H1 (cell line): Measurements from ENCODE around the gene TRMT44. TPM values are rescaled to one million over a fixed set of nuclear protein-coding genes. Genes with fewer than 3 reads are reported as not detected.

Experiments used
- CTCF ChIA-PET: fragments of 300-600 bp; sonication (Branson Sonifier 250); formaldehyde crosslinking; loops from one replicate; lab custom pipeline; 2021; ENCODE audit not compliant: partially characterized antibody; lab: Charles Lee
- POLR2A ChIA-PET: fragments of 300-600 bp; sonication (Branson Sonifier 250); formaldehyde crosslinking; loops from one replicate; lab custom pipeline; 2021; ENCODE audit warnings: inconsistent platforms; ENCODE audit not compliant: partially characterized antibody; lab: Charles Lee
- DNase-seq, 2 experiments: peaks; one replicate each; pipeline versions ENCODE4 v3.0.0 to v3.0.0-alpha.2; 2010 to 2022; ENCODE audit warnings: low spot score in 2 of 2, low read depth in 1 of 2, mixed read lengths in 1 of 2
- FAIRE-seq: peaks from 2 replicates; lab custom pipeline; 2011; peaks lifted over from hg19 to GRCh38; lab: Jason Lieb, UNC
- H2AFZ ChIP-seq: 2 replicates; pipeline ENCODE4 v1.8.1; 2012; ENCODE audit warnings: low read length, inconsistent platforms
- H2AK5ac ChIP-seq: 2 replicates; pipeline ENCODE4 v1.6.1; 2013; ENCODE audit warnings: low read depth, low read length
- H2BK120ac ChIP-seq: replicated peaks from 2 replicates; pipeline ENCODE3; 2013; ENCODE audit warnings: low read depth, low read length, inconsistent platforms
- H2BK12ac ChIP-seq: 2 replicates; pipeline ENCODE4 v1.6.1; 2013; ENCODE audit warnings: low read depth, low read length
- H2BK15ac ChIP-seq: 2 replicates; pipeline ENCODE4 v1.6.1; 2013; ENCODE audit warnings: low read length
- H2BK20ac ChIP-seq: 2 replicates; pipeline ENCODE4 v1.6.1; 2013; ENCODE audit warnings: low read length
- H2BK5ac ChIP-seq: 2 replicates; pipeline ENCODE4 v1.6.1; 2013; ENCODE audit warnings: low read depth, low read length
- H3K14ac ChIP-seq: 2 replicates; pipeline ENCODE4 v1.6.1; 2013; ENCODE audit warnings: inconsistent platforms; ENCODE audit not compliant: insufficient read length
- H3K18ac ChIP-seq: 2 replicates; pipeline ENCODE4 v1.6.1; 2013; ENCODE audit warnings: low read length; ENCODE audit errors: extremely low read depth
- H3K23ac ChIP-seq: 2 replicates; pipeline ENCODE4 v1.6.1; 2013; ENCODE audit warnings: inconsistent platforms; ENCODE audit not compliant: insufficient read length
- H3K23me2 ChIP-seq: 2 replicates; pipeline ENCODE4 v1.6.1; 2013; ENCODE audit warnings: low read depth, low read length
- H3K27ac ChIP-seq: 2 replicates; pipeline ENCODE4 v1.6.1; 2011; ENCODE audit warnings: low read depth, low read length, inconsistent platforms
- H3K27me3 ChIP-seq, 4 experiments: replicated peaks in 1 of 4; 1 replicate in 1 of 4; 2 replicates in 3 of 4; pipeline versions ENCODE4 v1.6.1 to v1.8.1; 2011 to 2013; ENCODE audit warnings: low read length in 3 of 4, mild to moderate bottlenecking in 3 of 4, inconsistent platforms in 2 of 4, mixed read lengths in 2 of 4, moderate library complexity in 1 of 4; ENCODE audit not compliant: control insufficient read depth in 3 of 4, insufficient read depth in 3 of 4; ENCODE audit errors: extremely low read depth in 1 of 4
- H3K36me3 ChIP-seq, 4 experiments: 2 replicates each; pipeline versions ENCODE4 v1.6.1 to v1.8.1; 2011 to 2013; ENCODE audit warnings: mild to moderate bottlenecking in 4 of 4, low read length in 3 of 4, moderate library complexity in 2 of 4, control low read depth in 1 of 4, inconsistent platforms in 1 of 4; ENCODE audit not compliant: insufficient read depth in 4 of 4, control insufficient read depth in 2 of 4
- H3K4ac ChIP-seq: replicated peaks from 2 replicates; pipeline ENCODE3; 2013; ENCODE audit warnings: low read length, low read depth, mixed read lengths, inconsistent platforms; ENCODE audit not compliant: insufficient read length
- H3K4me1 ChIP-seq, 4 experiments: replicated peaks in 1 of 4; 1 replicate in 1 of 4; 2 replicates in 3 of 4; pipeline versions ENCODE4 v1.6.1 to v1.8.1; 2011 to 2013; ENCODE audit warnings: low read length in 3 of 4, inconsistent platforms in 2 of 4, mixed read lengths in 1 of 4; ENCODE audit not compliant: insufficient read depth in 4 of 4, control insufficient read depth in 3 of 4
- H3K4me2 ChIP-seq, 2 experiments: 2 replicates each; pipeline versions ENCODE4 v1.6.1 to v1.8.1; 2011 to 2013; ENCODE audit warnings: low read depth in 2 of 2, low read length in 2 of 2, control low read depth in 1 of 2, inconsistent platforms in 1 of 2, mild to moderate bottlenecking in 1 of 2; ENCODE audit not compliant: insufficient read depth in 1 of 2
- H3K4me3 ChIP-seq, 4 experiments: fragments of 200-600, 300-600 bp in 1 of 4; sonication (generic), shearing (Covaris generic), sonication (Bioruptor Twin) in 1 of 4; 2 replicates each; pipeline versions ENCODE4 v1.5.1 to v1.8.1; 2011 to 2016; ENCODE audit warnings: low read length in 4 of 4, low read depth in 3 of 4, control low read depth in 2 of 4, inconsistent platforms in 2 of 4, mild to moderate bottlenecking in 2 of 4, mixed read lengths in 1 of 4, moderate library complexity in 1 of 4; ENCODE audit not compliant: insufficient read depth in 2 of 4; ENCODE audit errors: extremely low read depth in 1 of 4
- H3K56ac ChIP-seq: replicated peaks from 2 replicates; pipeline ENCODE3; 2013; ENCODE audit warnings: low read depth, mild to moderate bottlenecking, mixed read lengths, low read length, inconsistent platforms; ENCODE audit not compliant: insufficient read length
- H3K79me1 ChIP-seq: 2 replicates; pipeline ENCODE4 v1.6.1; 2013; ENCODE audit warnings: low read depth, low read length, control low read depth
- H3K79me2 ChIP-seq, 2 experiments: 2 replicates each; pipeline versions ENCODE4 v1.6.1 to v1.8.1; 2012 to 2013; ENCODE audit warnings: low read length in 2 of 2, mild to moderate bottlenecking in 2 of 2, inconsistent platforms in 1 of 2; ENCODE audit not compliant: insufficient read depth in 2 of 2, control insufficient read depth in 1 of 2
- H3K9ac ChIP-seq, 4 experiments: replicated peaks in 1 of 4; 1 replicate in 1 of 4; 2 replicates in 3 of 4; pipeline versions ENCODE4 v1.6.1 to v1.8.1; 2011 to 2013; ENCODE audit warnings: low read depth in 3 of 4, low read length in 3 of 4, control low read depth in 2 of 4, mild to moderate bottlenecking in 2 of 4, moderate library complexity in 2 of 4, inconsistent platforms in 1 of 4; ENCODE audit errors: extremely low read depth in 1 of 4
- H3K9me3 ChIP-seq, 2 experiments: 2 replicates each; pipeline versions ENCODE4 v1.6.1 to v1.8.1; 2012 to 2013; ENCODE audit warnings: mild to moderate bottlenecking in 2 of 2, moderate library complexity in 2 of 2, control low read depth in 1 of 2, inconsistent platforms in 1 of 2, low read depth in 1 of 2, low read length in 1 of 2, mixed read lengths in 1 of 2; ENCODE audit not compliant: insufficient read depth in 2 of 2
- H4K20me1 ChIP-seq, 2 experiments: replicated peaks in 1 of 2; 2 replicates each; pipeline versions ENCODE3 to v1.8.1; 2011 to 2013; ENCODE audit warnings: inconsistent platforms in 2 of 2, low read length in 2 of 2, mild to moderate bottlenecking in 1 of 2; ENCODE audit not compliant: insufficient read depth in 2 of 2, control insufficient read depth in 1 of 2
- H4K5ac ChIP-seq: 2 replicates; pipeline ENCODE4 v1.6.1; 2013; ENCODE audit warnings: low read length, low read depth, mixed read lengths, inconsistent platforms; ENCODE audit not compliant: insufficient read length
- H4K8ac ChIP-seq: 2 replicates; pipeline ENCODE4 v1.8.0; 2013; ENCODE audit warnings: mild to moderate bottlenecking, moderate library complexity, low read length, inconsistent platforms; ENCODE audit not compliant: insufficient read depth; ENCODE audit errors: extremely low read depth
- H4K91ac ChIP-seq: replicated peaks from 2 replicates; pipeline ENCODE3; 2013; ENCODE audit warnings: low read length, mixed read lengths, inconsistent platforms; ENCODE audit not compliant: insufficient read length
- ASH2L ChIP-seq: fragments of 200-600, 300-600 bp; sonication (generic); IDR thresholded peaks from one replicate; pipeline ENCODE4 v1.7.1; 2017; ENCODE audit warnings: low read length
- CTCF ChIP-seq, 3 experiments: IDR thresholded peaks; 1 replicate in 2 of 3; 2 replicates in 1 of 3; pipeline versions ENCODE4 v1.5.1 to v1.6.1; 2011; ENCODE audit warnings: low read length in 3 of 3, mild to moderate bottlenecking in 3 of 3, inconsistent platforms in 2 of 3, low read depth in 1 of 3, moderate library complexity in 1 of 3; ENCODE audit not compliant: insufficient read depth in 1 of 3; ENCODE audit errors: control extremely low read depth in 1 of 3
- SUZ12 ChIP-seq: fragments of 200-600 bp; sonication (generic); IDR thresholded peaks from 2 replicates; pipeline ENCODE4 v1.6.1; 2012; ENCODE audit warnings: mild to moderate bottlenecking, inconsistent platforms, low read length, moderate library complexity, mixed read lengths
- TAF7 ChIP-seq: optimal IDR thresholded peaks from 2 replicates; pipeline ENCODE3; 2011; ENCODE audit warnings: low read depth, mild to moderate bottlenecking, inconsistent platforms, low read length, moderate library complexity, borderline replicate concordance
- TBP ChIP-seq: IDR thresholded peaks from 2 replicates; pipeline ENCODE4 v1.6.1; 2011; ENCODE audit warnings: low read depth, low read length, improper control_type of control experiment
- TEAD4 ChIP-seq: IDR thresholded peaks from 2 replicates; pipeline ENCODE4 v1.6.1; 2012; ENCODE audit warnings: low read depth, low read length, inconsistent platforms, mixed read lengths
- YY1 ChIP-seq: IDR thresholded peaks from 2 replicates; pipeline ENCODE4 v1.6.1; 2011; ENCODE audit warnings: low read depth, mild to moderate bottlenecking, low read length
- WGBS, 2 experiments: shearing (Covaris generic) in 1 of 2; methylation state at CpG; one replicate each; pipeline versions ENCODE4 v1.1.6 to v1.1.7; 2013 to 2015; ENCODE audit warnings: low lambda C conversion rate in 2 of 2, mixed read lengths in 2 of 2, inconsistent platforms in 1 of 2, low coverage in 1 of 2, missing lambda C conversion rate in 1 of 2; ENCODE audit not compliant: insufficient replicate concordance in 2 of 2, insufficient coverage in 1 of 2, insufficient read length in 1 of 2; ENCODE audit errors: extremely low coverage in 1 of 2, missing lambda C conversion rate in 1 of 2; 5-methylcytosine and 5-hydroxymethylcytosine counted together
- polyA plus RNA-seq, 7 experiments: library from polyadenylated mRNA; depleted of rRNA in 3 of 7; stranded (reverse) in 5 of 7; unstranded in 2 of 7; fragments of >200 nt in 5 of 7; fragments of 200-250 nt in 2 of 7; gene quantifications; 1 replicate in 5 of 7; 2 replicates in 1 of 7; 4 replicates in 1 of 7; pipeline versions ENCODE4 v1.2.1 to v1.2.3, GENCODE V29; 2011 to 2013; ENCODE audit warnings: missing spikeins in 2 of 7, mixed read lengths in 2 of 7
- total RNA-seq: library from RNA; stranded (reverse); fragmentation: NEBNext Ultra II Directional; extraction: Animal tissue kit (Norgen Biotek cat#: 25700); gene quantifications from 2 replicates; pipeline ENCODE4 v1.2.1, GENCODE V29; 2021

The TRMT44 gene
- total and polyA plus RNA-seq, 2 of the 8 experiments (the other 6 are each of a cell fraction or from before 2014, with no cell fraction given), result 8.6 to 23.9 TPM

GRCh38 chr4:8437281-8437680 is 3.3 kb upstream of the TRMT44 start:
- 0 out of 2 replicates have a peak, but pooled peaks have one; percentile 29 for TF ChIP-seq YY1
- TF ChIP-seq TBP, result no peak
- TF ChIP-seq ASH2L, result peak; percentile 41
- no peak for TF ChIP-seq SUZ12
- TF ChIP-seq TAF7, result no peak
- TF ChIP-seq CTCF (IDR thresholded peaks at IDR 0.05; ENCODE audit: control extremely low read depth in 1 of 3, insufficient read depth in 1 of 3, low read depth in 1 of 3, low read length in 3 of 3), result 0 out of 4 replicates have a peak, but pooled peaks of 1 of the 3 experiments have one; percentile 7
- TF ChIP-seq TEAD4, result 0 out of 2 replicates have a peak, but pooled peaks have one; percentile 17
- no peak overlapping the region for H3K14ac ChIP-seq
- ChIA-PET POLR2A (interaction anchor here (1.3 kb wide), 1 partner anchor 9 kb away, joined by 8 read pairs; no protein-coding TSS in a partner anchor), CTCF (interaction anchor here (1.5 to 2.2 kb wide), 4 partner anchors 9 to 117 kb away, joined by 3 to 10 read pairs (median 4); no protein-coding TSS in a partner anchor)
- H3K27ac ChIP-seq, result peak overlapping the region; percentile 34; the same call in 1 of the 2 replicates
- no peak for FAIRE-seq
- H3K56ac ChIP-seq, result no peak overlapping the region
- WGBS, 2 experiments, result 42% methylated on average over 13 of the region's 13 CpGs; no CpG with 5 or more reads in 1 of the 2 experiments
- peak in 1 of 2 experiments; percentile 51 for DNase-seq
- peak overlapping the region in 2 of 4 experiments; percentile 2 to 52; a peak in 1 of 7 replicates for H3K9ac ChIP-seq
- no peak overlapping the region for H2AK5ac ChIP-seq
- H3K4me1 ChIP-seq, result peaks cover 2 to 19% (median 4%) of the 10 kb centered on the region in 4 experiments; a peak in 6 of 7 replicates
- no peak overlapping the region for H3K23ac ChIP-seq
- H3K23me2 ChIP-seq, result peaks cover 10% of the 10 kb centered on the region
- peaks cover 2% of the 10 kb centered on the region for H3K79me1 ChIP-seq
- H3K18ac ChIP-seq, result peak overlapping the region; percentile 60
- H2BK120ac ChIP-seq, result no peak overlapping the region
- no peaks in the 10 kb centered on the region for H3K9me3 ChIP-seq
- no peak overlapping the region for H2BK20ac ChIP-seq
- no peak overlapping the region for H4K8ac ChIP-seq
- no peak overlapping the region for H2BK15ac ChIP-seq
- H4K91ac ChIP-seq, result no peak overlapping the region
- H3K79me2 ChIP-seq, result peaks cover 12 to 13% of the 10 kb centered on the region in 2 experiments
- no peak overlapping the region for H4K5ac ChIP-seq
- H3K4me2 ChIP-seq, result peak overlapping the region; percentile 59 to 81
- peak overlapping the region; percentile 39; the same call in 1 of the 2 replicates for H2BK12ac ChIP-seq
- peaks cover 0 to 4% of the 10 kb centered on the region in 2 experiments for H4K20me1 ChIP-seq
- H3K36me3 ChIP-seq, result no peaks in the 10 kb centered on the region
- H2BK5ac ChIP-seq, result peak overlapping the region; percentile 44; the same call in 1 of the 2 replicates
- H2AFZ ChIP-seq, result peak overlapping the region; percentile 42
- no peak overlapping the region for H3K4ac ChIP-seq
- peaks cover 0 to 2% (median 0%) of the 10 kb centered on the region in 4 experiments; a peak in 1 of 7 replicates for H3K27me3 ChIP-seq
- H3K4me3 ChIP-seq, result peak overlapping the region; percentile 12 to 38 (median 26); a peak in 6 of 8 replicates
